A549 (cell line): Measurements from ENCODE around the gene PLD3. TPM values are rescaled to one million over a fixed set of nuclear protein-coding genes. Genes with fewer than 3 reads are reported as not detected.

ENCODE experiments used
- ATAC-seq, 2 experiments: fragments of 200-7000 bp in 1 of 2; fragments of >200 bp in 1 of 2; cut with Nextera tagmentation in 1 of 2; cut with Tn5 transposase in 1 of 2; 3 replicates each; pipeline versions ENCODE4 v1.8.0 to v1.9.1; 2018 to 2020; ENCODE audit warnings: mild to moderate bottlenecking in 1 of 2, moderate library complexity in 1 of 2
- CTCF ChIA-PET: fragments of 300-600 bp; sonication (Branson Sonifier 250); formaldehyde crosslinking; extraction: SDS; loops from one replicate; lab custom pipeline; 2021; ENCODE audit warnings: antibody characterized with exemption, inconsistent platforms; lab: Yijun Ruan, JAX
- POLR2A ChIA-PET: fragments of 350-600 bp; formaldehyde crosslinking; extraction: SDS; loops from one replicate; lab custom pipeline; 2021; ENCODE audit warnings: antibody characterized with exemption, inconsistent platforms; lab: Yijun Ruan, JAX
- DNase-seq, 2 experiments: peaks; one replicate each; pipeline versions ENCODE4 v3.0.0 to v3.0.0-alpha.2; 2011 to 2016; ENCODE audit warnings: low read depth in 1 of 2, low spot score in 1 of 2
- FAIRE-seq: peaks from 2 replicates; lab custom pipeline; 2011; peaks lifted over from hg19 to GRCh38; lab: Jason Lieb, UNC
- H3K27ac ChIP-seq, 2 experiments: fragments of >200 bp; sonication (Bioruptor Twin); formaldehyde crosslinking; 3 replicates each; pipeline ENCODE4 v1.5.1; 2016 to 2017
- H3K4me1 ChIP-seq: fragments of >200 bp; sonication (Bioruptor Twin); formaldehyde crosslinking; 3 replicates; pipeline ENCODE4 v1.6.1; 2016
- H3K4me2 ChIP-seq: fragments of >200 bp; sonication (Bioruptor Twin); formaldehyde crosslinking; 3 replicates; pipeline ENCODE4 v1.6.1; 2016
- H3K4me3 ChIP-seq: fragments of >200 bp; sonication (Bioruptor Twin); formaldehyde crosslinking; 3 replicates; pipeline ENCODE4 v1.5.1; 2016
- H3K9me3 ChIP-seq: fragments of >200 bp; sonication (Bioruptor Twin); formaldehyde crosslinking; 3 replicates; pipeline ENCODE4 v1.6.1; 2016
- CBX8 ChIP-seq: fragments of 200-600 bp; sonication (generic); IDR thresholded peaks from 2 replicates; pipeline ENCODE4 v1.6.1; 2016
- CEBPB ChIP-seq, 2 experiments: fragments of >200 bp in 1 of 2; sonication (Bioruptor Twin) in 1 of 2; formaldehyde crosslinking in 1 of 2; IDR thresholded peaks; 2 replicates each; pipeline ENCODE4 v1.6.1; 2012 to 2016
- CHD4 ChIP-seq: fragments of 200-600 bp; sonication (generic); IDR thresholded peaks from 2 replicates; pipeline ENCODE4 v1.6.1; 2016; ENCODE audit warnings: antibody characterized with exemption, mild to moderate bottlenecking, borderline replicate concordance
- EP300 ChIP-seq, 2 experiments: fragments of >200 bp; sonication (Bioruptor Twin); formaldehyde crosslinking; IDR thresholded peaks; 2 replicates in 1 of 2; 3 replicates in 1 of 2; pipeline ENCODE4 v1.6.1; 2016 to 2017
- GATA3 ChIP-seq: IDR thresholded peaks from 2 replicates; pipeline ENCODE4 v1.6.1; 2012; ENCODE audit warnings: borderline replicate concordance
- HEYL ChIP-seq: fragments of 250-450 bp; sonication (Bioruptor Pico); IDR thresholded peaks from 2 replicates; pipeline ENCODE4 v1.8.0; 2021; ENCODE audit warnings: mild to moderate bottlenecking, moderate library complexity
- HOXA7 ChIP-seq: fragments of 250-450 bp; sonication (Bioruptor Pico); IDR thresholded peaks from 2 replicates; pipeline ENCODE4 v1.5.0; 2020; ENCODE audit warnings: mild to moderate bottlenecking, moderate library complexity
- HOXB5 ChIP-seq: fragments of 250-450 bp; sonication (Bioruptor Pico); IDR thresholded peaks from 2 replicates; pipeline ENCODE4 v1.5.0; 2020; ENCODE audit warnings: mild to moderate bottlenecking, moderate library complexity
- JUN ChIP-seq, 2 experiments: fragments of >200 bp; sonication (Bioruptor Twin); formaldehyde crosslinking; IDR thresholded peaks; 2 replicates in 1 of 2; 3 replicates in 1 of 2; pipeline ENCODE4 v1.6.1; 2016 to 2017
- JUNB ChIP-seq: fragments of >200 bp; sonication (Bioruptor Twin); formaldehyde crosslinking; IDR thresholded peaks from 2 replicates; pipeline ENCODE4 v1.6.1; 2016
- KDM5A ChIP-seq: fragments of 200-600 bp; sonication (generic); IDR thresholded peaks from 2 replicates; pipeline ENCODE4 v1.6.1; 2016; ENCODE audit warnings: antibody characterized with exemption, mild to moderate bottlenecking
- MAFK ChIP-seq: fragments of 450-650 bp; IDR thresholded peaks from 2 replicates; pipeline ENCODE4 v1.6.1; 2014; ENCODE audit not compliant: partially characterized antibody
- MAZ ChIP-seq: fragments of 150-350 bp; IDR thresholded peaks from 2 replicates; pipeline ENCODE4 v1.6.1; 2014; ENCODE audit warnings: antibody characterized with exemption, low read depth, low read length, borderline replicate concordance
- MYC ChIP-seq: IDR thresholded peaks from 2 replicates; pipeline ENCODE4 v1.6.1; 2012; ENCODE audit warnings: mild to moderate bottlenecking, inconsistent platforms, low read length, improper control_type of control experiment, borderline replicate concordance
- POLR2AphosphoS2 ChIP-seq: conservative IDR thresholded peaks from 2 replicates; pipeline ENCODE4 v1.6.1; 2012; ENCODE audit warnings: low read length, improper control_type of control experiment, inconsistent platforms
- RCOR1 ChIP-seq: fragments of 150-350 bp; IDR thresholded peaks from 2 replicates; pipeline ENCODE4 v1.6.1; 2014; ENCODE audit warnings: antibody characterized with exemption, low read length, low read depth
- RNF2 ChIP-seq: fragments of 200-600 bp; sonication (generic); IDR thresholded peaks from 2 replicates; pipeline ENCODE4 v1.6.1; 2016; ENCODE audit warnings: low read depth, mild to moderate bottlenecking, antibody characterized with exemption, moderate library complexity, borderline replicate concordance
- TP53 ChIP-seq: fragments of 250-450 bp; sonication (Bioruptor Pico); IDR thresholded peaks from 2 replicates; pipeline ENCODE4 v1.5.0; 2021; ENCODE audit warnings: mild to moderate bottlenecking, moderate library complexity
- ZSCAN20 ChIP-seq: fragments of 250-450 bp; sonication (Bioruptor Pico); IDR thresholded peaks from 2 replicates; pipeline ENCODE4 v1.8.0; 2022; ENCODE audit warnings: mild to moderate bottlenecking, moderate library complexity
- WGBS: methylation state at CpG from one replicate; pipeline ENCODE4 v1.1.6; 2017; ENCODE audit errors: missing lambda C conversion rate; 5-methylcytosine and 5-hydroxymethylcytosine counted together
- polyA plus RNA-seq, 4 experiments: library from polyadenylated mRNA; depleted of rRNA in 3 of 4; stranded (reverse); fragments of >200 nt; fragmentation: RNase III in 1 of 4; extraction: RNeasy Plus Mini Kit Qiagen cat#74134 plus additional on column Dnase treatment in 1 of 4; gene quantifications; 2 replicates in 3 of 4; 3 replicates in 1 of 4; pipeline ENCODE4 v1.2.3, GENCODE V29; 2011 to 2017
- TF ChIP-seq, protein P1 (sequence below): fragments of 150-350 bp; IDR thresholded peaks from 2 replicates; pipeline ENCODE4 v1.6.1; 2014; ENCODE audit warnings: low read depth, mild to moderate bottlenecking, low read length
- TF ChIP-seq, protein P2 (sequence below): fragments of 200-600 bp; sonication (generic); IDR thresholded peaks from 2 replicates; pipeline ENCODE4 v1.6.1; 2016; ENCODE audit warnings: antibody characterized with exemption, mild to moderate bottlenecking, moderate library complexity

Gene PLD3
- polyA plus RNA-seq, 2 of the 4 experiments (the other 2 are of a cell fraction): 265 to 290 TPM

DNA sequence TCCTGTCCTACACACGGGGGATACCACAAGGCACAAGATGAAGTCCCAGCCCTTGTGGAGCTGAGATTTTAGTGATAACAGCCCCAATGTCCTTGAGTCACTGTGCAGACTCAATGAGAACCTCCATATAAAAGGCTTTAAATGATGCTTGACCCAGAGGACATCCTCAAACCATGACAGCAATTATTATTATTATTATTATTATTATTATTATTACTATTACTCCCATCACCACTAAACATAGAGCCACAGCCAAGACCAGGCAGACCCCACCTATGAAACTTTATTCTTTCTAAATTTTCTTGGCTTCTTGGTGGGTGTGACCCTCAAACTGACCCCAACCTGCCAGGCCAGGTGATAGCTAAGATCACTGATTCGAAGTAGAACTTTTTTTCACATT lies 11.4 kb upstream of the PLD3 start:
- Histone ChIP-seq H3K27ac (no peak overlapping the region), H3K4me1 (no peaks in the 10 kb centered on the region), H3K4me3 (no peak overlapping the region), H3K9me3 (no peaks in the 10 kb centered on the region), H3K4me2 (no peak overlapping the region)
- FAIRE-seq (no peak), DNase-seq (no peak), ATAC-seq (no peak)
- TF ChIP-seq HEYL (CRISPR knock-in tag) (no peak), RCOR1 (no peak), MAFK (no peak), MYC (no peak), CBX8 (no peak), JUNB (no peak), KDM5A (no peak), MAZ (no peak)
- ChIA-PET POLR2A (interaction anchor here (1.0 kb wide), 1 partner anchor 11 kb away, joined by 4 read pairs; the partner anchor contains the start of genes C19orf47 and PLD3), CTCF (interaction anchor here (0.6 to 6.9 kb wide), 9 partner anchors 10 to 83 kb away, joined by 3 to 45 read pairs (median 3); partner anchors contain the start of genes C19orf47 and PLD3)
- WGBS: 95% methylated on average over 2 of the region's 2 CpGs

DNA sequence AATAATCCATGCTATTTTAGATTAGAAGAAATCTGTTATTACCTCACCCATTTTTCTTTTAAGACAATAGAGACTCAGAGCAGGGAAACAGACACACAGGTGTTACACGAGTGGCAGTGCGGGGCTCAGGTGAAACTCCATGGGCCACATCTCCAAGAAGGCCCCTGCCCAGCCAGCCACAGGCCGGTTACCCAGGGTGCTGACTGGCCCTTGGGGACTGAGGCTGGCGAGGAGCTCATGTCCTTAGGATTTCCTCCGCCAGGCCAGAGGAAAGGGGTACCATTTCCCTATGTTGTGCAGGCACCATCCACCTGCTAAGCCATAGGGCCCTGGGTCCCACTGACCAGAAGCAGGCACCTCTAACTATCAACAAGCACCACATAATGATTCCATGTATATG lies 10.9 kb upstream of the PLD3 start:
- ChIA-PET CTCF (interaction anchor here (0.6 to 6.9 kb wide), 8 partner anchors 9 to 83 kb away, joined by 3 to 45 read pairs (median 3); partner anchors contain the start of genes C19orf47 and PLD3), POLR2A (no interaction called here)
- Histone ChIP-seq H3K4me3 (no peak overlapping the region), H3K9me3 (no peaks in the 10 kb centered on the region), H3K4me2 (no peak overlapping the region), H3K4me1 (no peaks in the 10 kb centered on the region), H3K27ac (no peak overlapping the region)
- ATAC-seq (no peak), FAIRE-seq (no peak), DNase-seq (no peak)
- TF ChIP-seq HOXA7: no peak
- no peak for TF ChIP-seq CEBPB (IDR thresholded peaks at IDR 0.05)
- no peak for TF ChIP-seq RCOR1
- TF ChIP-seq CBX8: no peak
- TF ChIP-seq, protein P1, sequence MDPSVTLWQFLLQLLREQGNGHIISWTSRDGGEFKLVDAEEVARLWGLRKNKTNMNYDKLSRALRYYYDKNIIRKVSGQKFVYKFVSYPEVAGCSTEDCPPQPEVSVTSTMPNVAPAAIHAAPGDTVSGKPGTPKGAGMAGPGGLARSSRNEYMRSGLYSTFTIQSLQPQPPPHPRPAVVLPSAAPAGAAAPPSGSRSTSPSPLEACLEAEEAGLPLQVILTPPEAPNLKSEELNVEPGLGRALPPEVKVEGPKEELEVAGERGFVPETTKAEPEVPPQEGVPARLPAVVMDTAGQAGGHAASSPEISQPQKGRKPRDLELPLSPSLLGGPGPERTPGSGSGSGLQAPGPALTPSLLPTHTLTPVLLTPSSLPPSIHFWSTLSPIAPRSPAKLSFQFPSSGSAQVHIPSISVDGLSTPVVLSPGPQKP: no peak
- TF ChIP-seq TP53 (CRISPR knock-in tag): no peak
- no peak for TF ChIP-seq GATA3
- TF ChIP-seq, protein P2, sequence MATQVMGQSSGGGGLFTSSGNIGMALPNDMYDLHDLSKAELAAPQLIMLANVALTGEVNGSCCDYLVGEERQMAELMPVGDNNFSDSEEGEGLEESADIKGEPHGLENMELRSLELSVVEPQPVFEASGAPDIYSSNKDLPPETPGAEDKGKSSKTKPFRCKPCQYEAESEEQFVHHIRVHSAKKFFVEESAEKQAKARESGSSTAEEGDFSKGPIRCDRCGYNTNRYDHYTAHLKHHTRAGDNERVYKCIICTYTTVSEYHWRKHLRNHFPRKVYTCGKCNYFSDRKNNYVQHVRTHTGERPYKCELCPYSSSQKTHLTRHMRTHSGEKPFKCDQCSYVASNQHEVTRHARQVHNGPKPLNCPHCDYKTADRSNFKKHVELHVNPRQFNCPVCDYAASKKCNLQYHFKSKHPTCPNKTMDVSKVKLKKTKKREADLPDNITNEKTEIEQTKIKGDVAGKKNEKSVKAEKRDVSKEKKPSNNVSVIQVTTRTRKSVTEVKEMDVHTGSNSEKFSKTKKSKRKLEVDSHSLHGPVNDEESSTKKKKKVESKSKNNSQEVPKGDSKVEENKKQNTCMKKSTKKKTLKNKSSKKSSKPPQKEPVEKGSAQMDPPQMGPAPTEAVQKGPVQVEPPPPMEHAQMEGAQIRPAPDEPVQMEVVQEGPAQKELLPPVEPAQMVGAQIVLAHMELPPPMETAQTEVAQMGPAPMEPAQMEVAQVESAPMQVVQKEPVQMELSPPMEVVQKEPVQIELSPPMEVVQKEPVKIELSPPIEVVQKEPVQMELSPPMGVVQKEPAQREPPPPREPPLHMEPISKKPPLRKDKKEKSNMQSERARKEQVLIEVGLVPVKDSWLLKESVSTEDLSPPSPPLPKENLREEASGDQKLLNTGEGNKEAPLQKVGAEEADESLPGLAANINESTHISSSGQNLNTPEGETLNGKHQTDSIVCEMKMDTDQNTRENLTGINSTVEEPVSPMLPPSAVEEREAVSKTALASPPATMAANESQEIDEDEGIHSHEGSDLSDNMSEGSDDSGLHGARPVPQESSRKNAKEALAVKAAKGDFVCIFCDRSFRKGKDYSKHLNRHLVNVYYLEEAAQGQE: no peak
- TF ChIP-seq EP300 (IDR thresholded peaks at IDR 0.05): no peak
- no peak for TF ChIP-seq CHD4
- TF ChIP-seq JUN (IDR thresholded peaks at IDR 0.05): no peak
- TF ChIP-seq RNF2: no peak
- no peak for TF ChIP-seq ZSCAN20 (CRISPR knock-in tag)
- TF ChIP-seq POLR2AphosphoS2: no peak
- no peak for TF ChIP-seq HOXB5 (CRISPR knock-in tag)
- WGBS: 94% methylated on average over 5 of the region's 5 CpGs
